ENCODE results near the gene TSPYL1.

TSPYL1 gene

DNA sequence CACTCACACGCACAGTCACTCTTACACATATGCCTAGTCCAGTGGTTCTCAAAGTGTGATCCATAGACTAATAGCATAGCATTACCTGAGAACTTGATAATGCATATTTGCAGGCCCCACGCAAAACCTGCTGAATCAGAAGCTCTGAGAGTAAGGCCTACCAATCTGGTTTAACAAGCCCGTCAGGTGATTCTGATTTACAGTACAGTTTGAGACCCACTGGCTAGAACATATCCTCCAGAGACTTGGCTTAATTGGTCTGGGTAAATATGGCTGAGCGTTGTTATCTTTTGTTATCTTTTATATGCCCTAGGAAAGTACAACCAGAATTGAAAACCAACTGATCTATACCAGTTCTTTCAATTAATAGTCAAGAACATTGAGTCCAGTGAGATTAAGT lies 35.4 kb downstream of the TSPYL1 start:
- no peak overlapping the region for H3K4me3 ChIP-seq (ENCODE audit: low read depth, low read length)
- DNase-seq (ENCODE audit: low read depth): peak; percentile 95
- no peak for TF ChIP-seq CTCF (IDR thresholded peaks at IDR 0.05; ENCODE audit: control insufficient read depth, extremely low read depth, insufficient read depth)

DNA sequence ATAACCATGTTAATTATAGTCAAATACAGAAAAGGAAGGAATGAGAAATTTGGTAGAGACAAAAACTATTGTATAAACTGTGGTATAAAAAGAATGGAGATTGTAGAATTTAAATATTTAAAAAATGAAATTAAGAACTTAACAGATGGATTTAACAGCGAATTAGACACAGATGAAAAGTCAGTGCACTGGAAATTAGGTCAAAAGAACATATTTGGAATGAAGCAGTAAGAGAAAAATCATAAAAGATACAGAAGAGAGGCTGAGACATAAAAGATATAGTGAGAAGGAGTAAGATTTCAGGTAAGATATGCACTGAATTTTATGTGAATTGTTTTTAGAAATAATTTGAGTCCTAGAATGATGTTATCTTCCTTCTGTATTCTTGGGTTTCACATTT lies 39.9 kb downstream of the TSPYL1 start:
- TF ChIP-seq CTCF (IDR thresholded peaks at IDR 0.05; ENCODE audit: control insufficient read depth, extremely low read depth, insufficient read depth): no peak
- no peak overlapping the region for H3K4me3 ChIP-seq (ENCODE audit: low read depth, low read length)
- no peak for DNase-seq (ENCODE audit: low read depth)

DNA sequence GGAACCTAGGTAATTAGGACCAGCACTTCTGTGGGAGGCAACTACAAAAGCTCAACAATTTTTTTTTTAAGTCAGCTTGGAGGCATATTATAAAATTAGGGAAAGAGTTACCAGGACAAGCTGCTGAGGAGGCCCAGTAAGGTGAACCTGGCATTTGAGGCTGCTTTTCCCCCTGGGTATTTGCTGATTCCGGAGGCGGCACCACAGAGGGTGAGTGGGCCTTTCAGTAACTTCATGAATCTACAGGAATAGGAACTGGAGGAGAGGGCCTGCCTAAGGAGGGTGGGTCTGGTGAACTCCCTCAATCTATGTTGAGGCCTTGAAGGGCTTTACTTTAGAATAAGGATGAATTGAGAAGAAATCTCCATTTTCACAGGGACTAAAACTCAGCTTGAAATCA lies 40.5 kb downstream of the TSPYL1 start:
- no peak for DNase-seq (ENCODE audit: low read depth)
- no peak for TF ChIP-seq CTCF (IDR thresholded peaks at IDR 0.05; ENCODE audit: control insufficient read depth, extremely low read depth, insufficient read depth)

DNA sequence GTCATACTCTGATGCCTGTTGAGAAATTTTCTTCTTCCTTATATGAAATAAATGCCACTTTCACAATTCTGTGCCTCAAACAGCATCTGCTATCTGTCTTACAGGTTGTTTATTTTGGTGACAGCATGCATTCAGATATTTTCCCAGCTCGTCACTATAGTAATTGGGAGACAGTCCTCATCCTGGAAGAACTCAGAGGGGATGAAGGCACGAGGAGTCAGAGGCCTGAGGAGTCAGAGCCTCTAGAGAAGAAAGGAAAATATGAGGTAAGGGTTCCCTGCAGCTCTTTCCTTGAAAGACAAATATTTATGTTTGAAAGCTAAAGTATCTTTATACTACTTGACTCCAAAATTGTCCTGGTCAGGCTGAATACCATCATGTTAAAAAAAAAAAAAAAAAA lies 41.6 kb downstream of the TSPYL1 start:
- TF ChIP-seq CTCF (IDR thresholded peaks at IDR 0.05; ENCODE audit: control insufficient read depth, extremely low read depth, insufficient read depth): no peak
- DNase-seq (ENCODE audit: low read depth): no peak
- H3K4me3 ChIP-seq (ENCODE audit: low read depth, low read length): no peak overlapping the region

More for the DNA sequence above, 40.5 kb downstream of the TSPYL1 start:
- H3K4me3 ChIP-seq (ENCODE audit: low read depth, low read length): no peak overlapping the region

- TF ChIP-seq CTCF (IDR thresholded peaks at IDR 0.05; ENCODE audit: control insufficient read depth, extremely low read depth, insufficient read depth): no peak
- no peak overlapping the region for H3K4me3 ChIP-seq (ENCODE audit: low read depth, low read length)
- no peak for DNase-seq (ENCODE audit: low read depth)
These were observed 45.0 kb downstream of the TSPYL1 start for GRCh38 chr6:116234689-116235088.

- TF ChIP-seq CTCF (IDR thresholded peaks at IDR 0.05; ENCODE audit: control insufficient read depth, extremely low read depth, insufficient read depth): no peak
- no peak overlapping the region for H3K4me3 ChIP-seq (ENCODE audit: low read depth, low read length)
- no peak for DNase-seq (ENCODE audit: low read depth)
These were observed 50.3 kb downstream of the TSPYL1 start for GRCh38 chr6:116229287-116229913.

All from LNCaP clone FGC (cell line).